H1 (cell line): ENCODE data around the gene UNC13C. TPM values are rescaled to one million over a fixed set of nuclear protein-coding genes. Genes with fewer than 3 reads are reported as not detected.

Experiments used
- GABPA ChIP-seq: IDR thresholded peaks from 2 replicates; pipeline ENCODE4 v1.6.1; 2011; ENCODE audit warnings: mild to moderate bottlenecking, low read length, moderate library complexity, borderline replicate concordance; ENCODE audit not compliant: insufficient read depth
- GTF2F1 ChIP-seq: IDR thresholded peaks from 2 replicates; pipeline ENCODE4 v1.6.1; 2012; ENCODE audit warnings: low read depth, low read length, improper control_type of control experiment, borderline replicate concordance
- HDAC6 ChIP-seq: IDR thresholded peaks from one replicate; pipeline ENCODE4 v1.7.1; 2012; ENCODE audit warnings: low read depth, mild to moderate bottlenecking, inconsistent platforms, low read length, moderate library complexity
- RXRA ChIP-seq: IDR thresholded peaks from 2 replicates; pipeline ENCODE4 v1.6.1; 2011; ENCODE audit warnings: low read depth, mild to moderate bottlenecking, low read length, moderate library complexity; ENCODE audit not compliant: insufficient read depth
- polyA plus RNA-seq, 7 experiments: library from polyadenylated mRNA; depleted of rRNA in 3 of 7; stranded (reverse) in 5 of 7; unstranded in 2 of 7; fragments of >200 nt in 5 of 7; fragments of 200-250 nt in 2 of 7; gene quantifications; 1 replicate in 5 of 7; 2 replicates in 1 of 7; 4 replicates in 1 of 7; pipeline versions ENCODE4 v1.2.1 to v1.2.3, GENCODE V29; 2011 to 2013; ENCODE audit warnings: missing spikeins in 2 of 7, mixed read lengths in 2 of 7
- total RNA-seq: library from RNA; stranded (reverse); fragmentation: NEBNext Ultra II Directional; extraction: Animal tissue kit (Norgen Biotek cat#: 25700); gene quantifications from 2 replicates; pipeline ENCODE4 v1.2.1, GENCODE V29; 2021
- TF ChIP-seq, protein P1 (sequence below), 3 experiments: IDR thresholded peaks; 1 replicate in 2 of 3; 2 replicates in 1 of 3; pipeline versions ENCODE4 v1.5.1 to v1.6.1; 2011; ENCODE audit warnings: low read length in 3 of 3, mild to moderate bottlenecking in 3 of 3, inconsistent platforms in 2 of 3, low read depth in 1 of 3, moderate library complexity in 1 of 3; ENCODE audit not compliant: insufficient read depth in 1 of 3; ENCODE audit errors: control extremely low read depth in 1 of 3

Gene UNC13C
- total and polyA plus RNA-seq, 2 of the 8 experiments (the other 6 are each of a cell fraction or from before 2014, with no cell fraction given): 0.02 to 0.13 TPM

- TF ChIP-seq HDAC6 (no peak), GABPA (no peak), RXRA (no peak), GTF2F1 (no peak)
- TF ChIP-seq, protein P1, sequence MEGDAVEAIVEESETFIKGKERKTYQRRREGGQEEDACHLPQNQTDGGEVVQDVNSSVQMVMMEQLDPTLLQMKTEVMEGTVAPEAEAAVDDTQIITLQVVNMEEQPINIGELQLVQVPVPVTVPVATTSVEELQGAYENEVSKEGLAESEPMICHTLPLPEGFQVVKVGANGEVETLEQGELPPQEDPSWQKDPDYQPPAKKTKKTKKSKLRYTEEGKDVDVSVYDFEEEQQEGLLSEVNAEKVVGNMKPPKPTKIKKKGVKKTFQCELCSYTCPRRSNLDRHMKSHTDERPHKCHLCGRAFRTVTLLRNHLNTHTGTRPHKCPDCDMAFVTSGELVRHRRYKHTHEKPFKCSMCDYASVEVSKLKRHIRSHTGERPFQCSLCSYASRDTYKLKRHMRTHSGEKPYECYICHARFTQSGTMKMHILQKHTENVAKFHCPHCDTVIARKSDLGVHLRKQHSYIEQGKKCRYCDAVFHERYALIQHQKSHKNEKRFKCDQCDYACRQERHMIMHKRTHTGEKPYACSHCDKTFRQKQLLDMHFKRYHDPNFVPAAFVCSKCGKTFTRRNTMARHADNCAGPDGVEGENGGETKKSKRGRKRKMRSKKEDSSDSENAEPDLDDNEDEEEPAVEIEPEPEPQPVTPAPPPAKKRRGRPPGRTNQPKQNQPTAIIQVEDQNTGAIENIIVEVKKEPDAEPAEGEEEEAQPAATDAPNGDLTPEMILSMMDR (IDR thresholded peaks at IDR 0.05; ENCODE audit: control extremely low read depth in 1 of 3, insufficient read depth in 1 of 3, low read depth in 1 of 3, low read length in 3 of 3): no peak
These were observed 277.9 kb downstream of the UNC13C start (continued) for GRCh38 chr15:54256190-54256589.
